Astrocyte (in vitro differentiated cells and primary cell): ENCODE data around the gene MLLT10.

Source experiments
- CTCF ChIP-seq: IDR thresholded peaks from 2 replicates; pipeline ENCODE4 v1.5.1; 2011; ENCODE audit warnings: low read depth, mild to moderate bottlenecking, inconsistent platforms, low read length, moderate library complexity; ENCODE audit not compliant: insufficient read depth
- EZH2 ChIP-seq: IDR thresholded peaks from 2 replicates; pipeline ENCODE4 v1.6.1; 2012; ENCODE audit warnings: mild to moderate bottlenecking, low read length, inconsistent platforms; ENCODE audit not compliant: insufficient read depth

DNA sequence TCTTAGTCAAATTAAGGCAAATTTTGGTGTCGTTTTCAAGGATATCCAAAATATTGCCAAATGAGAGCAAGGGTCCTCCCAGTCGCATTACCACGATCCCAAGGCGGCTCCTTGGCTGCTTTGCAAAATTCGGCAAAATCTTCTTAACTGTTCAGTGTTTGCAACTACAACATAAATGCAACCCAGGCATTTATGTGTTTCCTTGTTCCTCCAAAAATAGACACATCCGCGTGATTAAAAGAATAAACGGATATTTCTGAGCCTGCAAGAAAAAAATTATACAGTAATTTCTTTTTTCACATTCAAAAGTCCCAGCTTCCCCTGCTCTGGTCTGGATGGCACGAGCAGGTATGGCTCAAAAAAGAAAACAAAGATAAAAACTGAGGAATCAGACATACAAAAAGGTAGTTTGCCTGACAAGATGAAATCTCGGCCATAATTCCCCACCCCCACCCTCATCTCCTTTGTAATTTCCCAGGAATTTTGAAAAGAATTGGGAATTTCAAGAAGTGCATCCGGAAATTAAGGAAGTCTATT lies 14.6 kb upstream of the MLLT10 start:
- TF ChIP-seq CTCF (no peak), EZH2 (no peak)
